ENCODE measurements around the gene KIF5A. TPM values are rescaled to one million over a fixed set of nuclear protein-coding genes. Genes with fewer than 3 reads are reported as not detected.

Gene KIF5A
- total RNA-seq, 2 donors from 2014 or later, result 2.3 to 4.5 TPM

GRCh38 chr12:57521525-57522010 is 28.3 kb upstream of the KIF5A start:
- Mint-ChIP-seq H3K27me3 (ENCODE audit: insufficient read depth) (no peaks in the 10 kb centered on the region), H3K36me3 (ENCODE audit: low read depth) (peaks cover 33% of the 10 kb centered on the region), H3K27ac (peak overlapping the region; percentile 94), H3K9me3 (no peaks in the 10 kb centered on the region), H3K4me1 (peaks cover 40% of the 10 kb centered on the region), H3K4me3 (peak overlapping the region; percentile 93)
- peak; percentile 32 for TF ChIP-seq CTCF (conservative IDR thresholded peaks at IDR 0.05)
- WGBS, 2 experiments (ENCODE audit: insufficient coverage in 1 of 2, insufficient read length in 1 of 2), result 26 to 32% methylated on average over 16 to 17 of the region's 17 CpGs
- Histone ChIP-seq H3K4me1 (ENCODE audit: control insufficient read depth, insufficient read depth, low read length) (peaks cover 3% of the 10 kb centered on the region), H3K27ac (ENCODE audit: low read depth, low read length) (peak overlapping the region; percentile 84), H3K27me3 (ENCODE audit: control insufficient read depth, insufficient read depth, low read length, poor library complexity, severe bottlenecking) (no peaks in the 10 kb centered on the region), H3K9me3 (ENCODE audit: control insufficient read depth, low read length) (no peaks in the 10 kb centered on the region), H3K4me3 (ENCODE audit: low read length) (peak overlapping the region; percentile 84), H3K9ac (ENCODE audit: extremely low read depth, low read length, poor library complexity, severe bottlenecking) (peak overlapping the region; percentile 17), H3K36me3 (ENCODE audit: control insufficient read depth, insufficient read depth, low read length) (peaks cover 53% of the 10 kb centered on the region)
- DNase-seq, result peak; percentile 88

GRCh38 chr12:57522011-57522886 is 27.6 kb upstream of the KIF5A start, which contains the start of gene MBD6:
TSS of gene MBD6 (plus strand) at chr12:57522824. CDS start at chr12:57524304, 1,480 bp downstream.
- Histone ChIP-seq H3K27ac (ENCODE audit: low read depth, low read length) (peak within 1 kb of the TSS; percentile 84), H3K4me3 (ENCODE audit: low read length) (peak within 1 kb of the TSS; percentile 98), H3K27me3 (ENCODE audit: control insufficient read depth, insufficient read depth, low read length, poor library complexity, severe bottlenecking) (no peaks in the 10 kb centered on the region), H3K9me3 (ENCODE audit: control insufficient read depth, low read length) (no peaks in the 10 kb centered on the region), H3K9ac (ENCODE audit: extremely low read depth, low read length, poor library complexity, severe bottlenecking) (peak within 1 kb of the TSS; percentile 71), H3K4me1 (ENCODE audit: control insufficient read depth, insufficient read depth, low read length) (peaks cover 3% of the 10 kb centered on the region), H3K36me3 (ENCODE audit: control insufficient read depth, insufficient read depth, low read length) (peaks cover 53% of the 10 kb centered on the region)
- TF ChIP-seq CTCF (conservative IDR thresholded peaks at IDR 0.05), result no peak
- H3K4me3 Mint-ChIP-seq, result peak within 1 kb of the TSS; percentile 93
- no peaks in the 10 kb centered on the region for H3K9me3 Mint-ChIP-seq
- H3K27me3 Mint-ChIP-seq (ENCODE audit: insufficient read depth), result no peaks in the 10 kb centered on the region
- peak; percentile 97 for DNase-seq
- H3K36me3 Mint-ChIP-seq (ENCODE audit: low read depth), result peaks cover 32% of the 10 kb centered on the region
- H3K27ac Mint-ChIP-seq, result peak within 1 kb of the TSS; percentile 94
- peaks cover 40% of the 10 kb centered on the region for H3K4me1 Mint-ChIP-seq
- WGBS, 2 experiments (ENCODE audit: insufficient coverage in 1 of 2, insufficient read length in 1 of 2), result 1 to 7% methylated on average over 5 to 56 of the region's 57 CpGs

GRCh38 chr12:57522887-57523705 is 26.7 kb upstream of the KIF5A start:
- Histone ChIP-seq H3K27ac (ENCODE audit: low read depth, low read length) (peak overlapping the region; percentile 48), H3K4me1 (ENCODE audit: control insufficient read depth, insufficient read depth, low read length) (peaks cover 3% of the 10 kb centered on the region), H3K4me3 (ENCODE audit: low read length) (peak overlapping the region; percentile 98), H3K9me3 (ENCODE audit: control insufficient read depth, low read length) (no peaks in the 10 kb centered on the region), H3K9ac (ENCODE audit: extremely low read depth, low read length, poor library complexity, severe bottlenecking) (peak overlapping the region; percentile 71), H3K27me3 (ENCODE audit: control insufficient read depth, insufficient read depth, low read length, poor library complexity, severe bottlenecking) (no peaks in the 10 kb centered on the region), H3K36me3 (ENCODE audit: control insufficient read depth, insufficient read depth, low read length) (peaks cover 53% of the 10 kb centered on the region)
- H3K9me3 Mint-ChIP-seq, result no peaks in the 10 kb centered on the region
- peaks cover 27% of the 10 kb centered on the region for H3K36me3 Mint-ChIP-seq (ENCODE audit: low read depth)
- peaks cover 35% of the 10 kb centered on the region for H3K4me1 Mint-ChIP-seq
- peak overlapping the region; percentile 93 for H3K4me3 Mint-ChIP-seq
- H3K27me3 Mint-ChIP-seq (ENCODE audit: insufficient read depth), result no peaks in the 10 kb centered on the region
- TF ChIP-seq CTCF (conservative IDR thresholded peaks at IDR 0.05), result no peak
- H3K27ac Mint-ChIP-seq, result peak overlapping the region; percentile 90
- WGBS, 2 experiments (ENCODE audit: insufficient coverage in 1 of 2, insufficient read length in 1 of 2), result 2 to 5% methylated on average over 4 to 15 of the region's 38 CpGs
- DNase-seq, result peak; percentile 88

Data from endodermal cell (in vitro differentiated cells).